ENCODE data around the gene VAMP3. TPM values are rescaled to one million over a fixed set of nuclear protein-coding genes. Genes with fewer than 3 reads are reported as not detected.

Gene VAMP3
- total and polyA plus RNA-seq, 9 of the 15 experiments (the other 6 are each of a cell fraction or from before 2014, with no cell fraction given) = 27.1 to 71.3 (median 47.5) TPM

- 0 out of 2 replicates have a peak, but pooled peaks have one; percentile 47 for TF ChIP-seq ZBTB2 (IDR thresholded peaks at IDR 0.05)
- peak; percentile 99 for TF ChIP-seq PHF20 (IDR thresholded peaks at IDR 0.05; ENCODE audit: partially characterized antibody)
- TF ChIP-seq RBFOX2 (IDR thresholded peaks at IDR 0.05; ENCODE audit: low read depth, low read length) = peak; percentile 84
- TF ChIP-seq RFX1 (IDR thresholded peaks at IDR 0.05) = no peak
- peak; percentile 67; the same call in 1 of the 2 replicates for TF ChIP-seq NBN (IDR thresholded peaks at IDR 0.05; ENCODE audit: low read depth)
- TF ChIP-seq RBBP5 (IDR thresholded peaks at IDR 0.05; ENCODE audit: borderline replicate concordance, insufficient read depth, low read length, poor library complexity, severe bottlenecking) = peak; percentile 85
- TF ChIP-seq FOXA1 (IDR thresholded peaks at IDR 0.05; ENCODE audit: borderline replicate concordance) = no peak
- TF ChIP-seq ZNF551 (CRISPR knock-in tag; IDR thresholded peaks at IDR 0.05) = no peak
- no peak for TF ChIP-seq ZFP1 (CRISPR knock-in tag; IDR thresholded peaks at IDR 0.05)
- TF ChIP-seq GTF2A2 (tag; IDR thresholded peaks at IDR 0.05) = no peak
- TF ChIP-seq ZNF133 (CRISPR knock-in tag; IDR thresholded peaks at IDR 0.05) = no peak
- TF ChIP-seq ZNF431 (CRISPR knock-in tag; IDR thresholded peaks at IDR 0.05) = no peak
- TF ChIP-seq LARP7 (IDR thresholded peaks at IDR 0.05) = peak; percentile 20; the same call in 1 of the 2 replicates
- TF ChIP-seq ZBTB7A (IDR thresholded peaks at IDR 0.05; ENCODE audit: borderline replicate concordance, control insufficient read depth, low read depth, low read length) = peak; percentile 54; the same call in 1 of the 2 replicates
- no peak for TF ChIP-seq ETS2 (tag; IDR thresholded peaks at IDR 0.05; ENCODE audit: borderline replicate concordance, poor library complexity, severe bottlenecking)
- TF ChIP-seq NUFIP1 (IDR thresholded peaks at IDR 0.05; ENCODE audit: partially characterized antibody) = no peak
- no peak for TF ChIP-seq ZNF507 (tag; conservative IDR thresholded peaks at IDR 0.05)
- no peak for TF ChIP-seq ADNP (tag; IDR thresholded peaks at IDR 0.05)
- peak in 1 of 2 experiments; percentile 52; a peak in 2 of 4 replicates for TF ChIP-seq TRIM24 (IDR thresholded peaks at IDR 0.05)
- TF ChIP-seq JUN (IDR thresholded peaks at IDR 0.05; ENCODE audit: borderline replicate concordance, low read depth, low read length) = no peak
- TF ChIP-seq JUN (CRISPR knock-in tag; IDR thresholded peaks at IDR 0.05; ENCODE audit: borderline replicate concordance) = no peak
- no peak for TF ChIP-seq SNAPC5 (CRISPR knock-in tag; IDR thresholded peaks at IDR 0.05)
- 0 out of 2 replicates have a peak, but pooled peaks have one; percentile 39 for TF ChIP-seq GMEB1 (CRISPR knock-in tag; IDR thresholded peaks at IDR 0.05)
- TF ChIP-seq ZNF699 (CRISPR knock-in tag; IDR thresholded peaks at IDR 0.05; ENCODE audit: insufficient replicate concordance) = no peak
- no peak for TF ChIP-seq MXI1 (IDR thresholded peaks at IDR 0.05; ENCODE audit: low read depth, low read length)
- TF ChIP-seq TEAD1 (CRISPR knock-in tag; IDR thresholded peaks at IDR 0.05) = 0 out of 4 replicates have a peak, but pooled peaks of 1 of the 2 experiments have one; percentile 51
These were observed 56.2 kb downstream of the VAMP3 start (continued) for GRCh38 chr1:7827126-7827955.
